HG02870 (cell line): ENCODE measurements around the gene KCNIP3.
"Not testable (repeated sequence)": the region's sequence is repeated elsewhere in the genome, so short reads cannot be mapped to it uniquely, and the experiment has no call there.

ENCODE experiments used
- ATAC-seq: cut with Tn5 transposase; IDR thresholded peaks from one replicate; pipeline ENCODE4 v1.9.1; 2021; ENCODE audit warnings: mild to moderate bottlenecking, moderate library complexity; ENCODE audit not compliant: unreplicated experiment

Gene KCNIP3

GRCh38 chr2:95346738-95347671 is 49.9 kb downstream of the KCNIP3 start:
- ATAC-seq, result no peak

- no peak for ATAC-seq
These were observed 50.8 kb downstream of the KCNIP3 start for GRCh38 chr2:95347681-95348608.

- ATAC-seq, result no peak
These were observed 51.7 kb downstream of the KCNIP3 start for GRCh38 chr2:95348609-95349567.

- no peak for ATAC-seq
These were observed 52.6 kb downstream of the KCNIP3 start for GRCh38 chr2:95349568-95350322.

GRCh38 chr2:95350368-95350767 is 53.2 kb downstream of the KCNIP3 start:
- no peak for ATAC-seq

- ATAC-seq, result no peak
These were observed 53.8 kb downstream of the KCNIP3 start for GRCh38 chr2:95350774-95351597.

GRCh38 chr2:95351598-95351915 is 54.4 kb downstream of the KCNIP3 start:
- no peak for ATAC-seq

GRCh38 chr2:95352310-95353054 is 55.3 kb downstream of the KCNIP3 start:
- ATAC-seq, result no peak

GRCh38 chr2:95353055-95353575 is 56.0 kb downstream of the KCNIP3 start:
- ATAC-seq, result no peak

GRCh38 chr2:95353613-95354468 is 56.7 kb downstream of the KCNIP3 start:
- no peak for ATAC-seq

- ATAC-seq, result no peak
These were observed 57.3 kb downstream of the KCNIP3 start for GRCh38 chr2:95354469-95354901.

- ATAC-seq, result no peak
These were observed 57.8 kb downstream of the KCNIP3 start for GRCh38 chr2:95354925-95355324.

GRCh38 chr2:95355486-95355885 is 58.3 kb downstream of the KCNIP3 start:
- not testable (repeated sequence) for ATAC-seq

GRCh38 chr2:95356821-95357700 is 59.9 kb downstream of the KCNIP3 start:
- no peak for ATAC-seq

GRCh38 chr2:95357717-95358280 is 60.7 kb downstream of the KCNIP3 start:
- no peak for ATAC-seq

GRCh38 chr2:95359031-95359430 is 61.9 kb downstream of the KCNIP3 start:
- ATAC-seq, result no peak
